Esophagus muscularis mucosa (tissue), 4 donors: Measurements from ENCODE around the gene ARHGAP4. TPM values are rescaled to one million over a fixed set of nuclear protein-coding genes. Genes with fewer than 3 reads are reported as not detected.

ENCODE experiments used
- DNase-seq: peaks from one replicate; pipeline ENCODE4 v3.0.0-alpha.2; 2017; ENCODE audit errors: extremely low spot score
- H3K27ac ChIP-seq, 4 donors: fragments of 200-600 bp; sonication (generic); replicated peaks in 1 of 4; 1 replicate in 3 of 4; 2 replicates in 1 of 4; pipeline ENCODE4 v1.5.1; 2016 to 2019; ENCODE audit warnings: mild to moderate bottlenecking in 1 of 4
- H3K27me3 ChIP-seq, 4 donors: fragments of 200-600 bp; sonication (generic); one replicate each; pipeline versions ENCODE4 v1.5.1 to v1.6.0; 2016 to 2019
- H3K36me3 ChIP-seq, 4 donors: fragments of 200-600 bp; sonication (generic); one replicate each; pipeline ENCODE4 v1.5.1; 2016 to 2019
- H3K4me1 ChIP-seq, 4 donors: fragments of 200-600 bp; sonication (generic); one replicate each; pipeline ENCODE4 v1.5.1; 2016 to 2019
- H3K4me3 ChIP-seq, 4 donors: fragments of 200-600 bp; sonication (generic); 1 replicate in 2 of 4; 2 replicates in 2 of 4; pipeline ENCODE4 v1.5.1; 2016 to 2019; ENCODE audit warnings: mild to moderate bottlenecking in 4 of 4, moderate library complexity in 1 of 4
- H3K9me3 ChIP-seq, 4 donors: fragments of 200-600 bp; sonication (generic); 1 replicate in 3 of 4; 2 replicates in 1 of 4; pipeline ENCODE4 v1.5.1; 2016 to 2019
- EP300 ChIP-seq: sonication (generic); formaldehyde crosslinking; IDR thresholded peaks from one replicate; pipeline ENCODE4 v1.6.1; 2017; ENCODE audit warnings: antibody characterized with exemption
- POLR2A ChIP-seq: fragments of 450-650 bp; IDR thresholded peaks from one replicate; pipeline ENCODE4 v1.6.1; 2017; ENCODE audit warnings: antibody characterized with exemption, moderate library complexity, mild to moderate bottlenecking, low read depth
- POLR2AphosphoS5 ChIP-seq, 2 donors: sonication (generic); formaldehyde crosslinking; IDR thresholded peaks; one replicate each; pipeline ENCODE4 v1.6.1; 2017; ENCODE audit warnings: antibody characterized with exemption in 2 of 2
- WGBS: methylation state at CpG from one replicate; pipeline ENCODE4 v1.1.5; 2018; 5-methylcytosine and 5-hydroxymethylcytosine counted together
- intact Hi-C: fragments of 100-400 bp; cut with DNase I; formaldehyde crosslinking; loops from one replicate; pipeline ENCODE4 v1.15.1; 2023
- total RNA-seq, 4 donors: library from RNA; depleted of rRNA; stranded (reverse); fragments of >200 nt; gene quantifications; one replicate each; pipeline versions ENCODE4 v1.1.0 to v1.2.1, GENCODE V29; 2016
- TF ChIP-seq, protein P1 (sequence below), 3 experiments: fragments of 200-600 bp in 2 of 3; fragments of 450-650 bp in 1 of 3; sonication (generic) in 2 of 3; IDR thresholded peaks; one replicate each; pipeline ENCODE4 v1.5.1; 2017 to 2019; ENCODE audit warnings: antibody characterized with exemption in 3 of 3, mild to moderate bottlenecking in 2 of 3, moderate library complexity in 1 of 3

ARHGAP4 gene
- total RNA-seq, 4 donors from 2014 or later: 15.9 to 22.4 (median 17.7) TPM

DNA sequence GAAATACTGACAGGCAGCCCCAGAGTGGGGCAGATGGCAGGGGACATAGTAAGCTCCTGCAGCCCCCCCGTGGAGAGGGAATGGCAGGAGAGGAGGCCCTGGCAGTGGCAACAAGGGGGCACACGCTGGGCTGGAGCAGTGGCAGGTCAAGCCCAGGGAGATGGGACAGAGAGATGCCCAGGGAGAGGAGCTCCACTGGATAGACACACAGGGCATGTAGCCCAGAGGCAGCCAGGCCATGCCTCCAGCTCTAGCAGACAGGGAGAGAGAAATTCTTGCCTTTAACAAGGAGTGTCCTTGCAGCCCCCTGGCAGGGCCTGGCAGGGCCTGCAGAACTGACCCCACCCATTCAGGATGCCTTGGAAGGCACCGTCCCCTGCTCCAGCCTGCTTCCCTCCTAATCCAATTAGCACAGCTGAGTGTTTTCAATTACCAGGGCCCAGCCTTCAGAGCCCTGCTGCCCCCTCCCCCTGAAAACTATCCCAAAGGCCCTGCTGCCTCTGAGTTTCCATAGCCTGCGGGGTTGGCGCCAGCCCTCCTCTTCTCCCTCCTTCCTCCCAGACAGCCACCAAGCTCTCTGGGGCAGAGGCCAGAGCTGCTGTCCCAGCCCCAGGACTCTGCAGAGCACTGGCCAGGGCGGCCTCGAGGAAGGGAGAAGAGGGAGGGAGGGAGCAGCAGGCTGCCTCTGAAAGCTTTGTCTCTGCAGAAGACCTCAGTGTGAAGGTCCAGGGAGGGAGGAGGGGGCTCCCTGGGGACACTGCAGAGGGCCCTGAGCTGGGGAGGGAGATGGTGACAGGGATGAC lies 52.6 kb downstream of the ARHGAP4 start:
- no peaks in the 10 kb centered on the region for H3K36me3 ChIP-seq
- no peak for TF ChIP-seq EP300
- TF ChIP-seq POLR2A: no peak
- TF ChIP-seq, protein P1, sequence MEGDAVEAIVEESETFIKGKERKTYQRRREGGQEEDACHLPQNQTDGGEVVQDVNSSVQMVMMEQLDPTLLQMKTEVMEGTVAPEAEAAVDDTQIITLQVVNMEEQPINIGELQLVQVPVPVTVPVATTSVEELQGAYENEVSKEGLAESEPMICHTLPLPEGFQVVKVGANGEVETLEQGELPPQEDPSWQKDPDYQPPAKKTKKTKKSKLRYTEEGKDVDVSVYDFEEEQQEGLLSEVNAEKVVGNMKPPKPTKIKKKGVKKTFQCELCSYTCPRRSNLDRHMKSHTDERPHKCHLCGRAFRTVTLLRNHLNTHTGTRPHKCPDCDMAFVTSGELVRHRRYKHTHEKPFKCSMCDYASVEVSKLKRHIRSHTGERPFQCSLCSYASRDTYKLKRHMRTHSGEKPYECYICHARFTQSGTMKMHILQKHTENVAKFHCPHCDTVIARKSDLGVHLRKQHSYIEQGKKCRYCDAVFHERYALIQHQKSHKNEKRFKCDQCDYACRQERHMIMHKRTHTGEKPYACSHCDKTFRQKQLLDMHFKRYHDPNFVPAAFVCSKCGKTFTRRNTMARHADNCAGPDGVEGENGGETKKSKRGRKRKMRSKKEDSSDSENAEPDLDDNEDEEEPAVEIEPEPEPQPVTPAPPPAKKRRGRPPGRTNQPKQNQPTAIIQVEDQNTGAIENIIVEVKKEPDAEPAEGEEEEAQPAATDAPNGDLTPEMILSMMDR (IDR thresholded peaks at IDR 0.05): no peak
- no peak for TF ChIP-seq POLR2AphosphoS5 (IDR thresholded peaks at IDR 0.05)
- H3K27me3 ChIP-seq: peaks cover 0 to 40% (median 4%) of the 10 kb centered on the region in 4 donors
- H3K4me1 ChIP-seq: no peaks in the 10 kb centered on the region
- H3K4me3 ChIP-seq: no peak overlapping the region
- H3K27ac ChIP-seq: no peak overlapping the region
- DNase-seq: no peak
- H3K9me3 ChIP-seq: no peaks in the 10 kb centered on the region
- intact Hi-C loops: no loop called here
- WGBS: 53% methylated on average over 7 of the region's 7 CpGs

DNA sequence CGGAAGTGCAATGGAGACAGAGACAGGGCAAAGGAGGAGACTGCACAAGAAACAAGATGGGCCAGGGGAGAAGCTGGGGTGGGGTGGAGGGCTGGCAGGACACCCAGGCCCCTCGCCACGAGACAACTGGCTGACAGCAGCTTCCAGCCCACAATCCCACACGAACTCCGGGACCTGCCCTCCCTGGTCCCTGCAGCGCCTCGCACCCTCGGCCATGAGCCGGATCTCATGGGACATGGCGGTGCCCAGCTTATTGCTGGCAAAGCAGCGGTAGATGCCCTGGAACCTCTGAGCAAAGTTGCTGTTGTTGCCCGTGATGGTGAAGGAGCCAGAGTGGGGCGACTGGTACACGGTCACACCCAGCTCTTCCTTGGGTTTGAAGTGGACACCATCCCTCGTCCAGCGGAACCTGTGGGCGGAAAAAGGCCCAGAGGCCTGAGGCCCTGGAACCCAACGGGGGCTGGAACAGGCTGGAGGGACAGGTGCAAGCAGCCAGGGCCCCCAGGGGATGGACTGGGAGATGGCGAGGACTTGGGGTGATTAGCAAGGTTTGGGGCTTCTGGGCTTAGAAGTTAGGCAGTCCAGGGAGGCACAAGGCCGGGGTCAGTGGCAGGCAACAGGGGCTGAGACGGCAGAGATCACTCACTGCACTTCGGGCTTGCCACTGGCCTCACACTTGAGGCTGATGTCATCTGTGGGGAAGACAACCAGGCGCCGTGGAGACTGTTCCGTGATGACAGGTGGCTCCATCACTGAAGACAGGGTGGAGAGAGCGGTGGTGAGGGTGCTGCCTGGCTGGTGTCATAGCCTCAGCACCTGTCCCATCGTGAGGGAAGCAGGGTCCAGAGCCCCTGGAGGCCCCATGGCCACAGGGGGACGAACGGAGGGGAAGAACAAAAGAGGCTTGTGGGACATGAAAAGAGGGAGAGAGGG lies 53.9 kb downstream of the ARHGAP4 start:
- TF ChIP-seq, protein P1 (IDR thresholded peaks at IDR 0.05): no peak
- no peak for TF ChIP-seq EP300
- no peak for TF ChIP-seq POLR2AphosphoS5 (IDR thresholded peaks at IDR 0.05)
- no peak for TF ChIP-seq POLR2A
- intact Hi-C loops: no loop called here
- Histone ChIP-seq H3K9me3 (no peaks in the 10 kb centered on the region), H3K4me1 (no peaks in the 10 kb centered on the region), H3K4me3 (no peak overlapping the region), H3K27me3 (peaks cover 0 to 29% (median 4%) of the 10 kb centered on the region in 4 donors), H3K27ac (no peak overlapping the region), H3K36me3 (no peaks in the 10 kb centered on the region)
- WGBS: 83% methylated on average over 25 of the region's 29 CpGs
- DNase-seq: no peak

DNA sequence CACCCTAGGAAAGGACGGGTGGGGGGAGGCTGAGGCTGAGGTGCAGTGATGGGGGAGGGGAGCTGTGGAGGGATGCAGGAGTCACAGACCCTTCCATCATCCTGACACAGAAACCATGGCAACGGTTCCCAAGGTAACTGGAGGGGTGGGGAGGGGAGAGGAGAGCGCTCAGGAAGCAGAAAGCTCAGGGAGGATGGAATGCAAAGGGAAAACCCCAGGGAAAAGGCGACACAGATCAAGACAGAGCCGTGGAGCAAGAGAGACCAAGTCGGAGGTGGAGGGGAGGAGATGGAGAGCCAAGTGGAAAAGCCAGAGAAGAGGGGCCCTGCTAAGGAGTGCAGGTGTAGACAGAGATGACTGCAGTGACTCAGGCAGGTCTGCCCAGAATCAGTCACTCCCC lies 54.6 kb downstream of the ARHGAP4 start:
- intact Hi-C loops: no loop called here
- H3K9me3 ChIP-seq: no peaks in the 10 kb centered on the region
- H3K4me1 ChIP-seq: no peaks in the 10 kb centered on the region
- TF ChIP-seq EP300 (no peak), POLR2A (no peak)
- peaks cover 0 to 24% (median 4%) of the 10 kb centered on the region in 4 donors for H3K27me3 ChIP-seq
- H3K4me3 ChIP-seq: no peak overlapping the region
- no peak for DNase-seq
- H3K27ac ChIP-seq: no peak overlapping the region
- 45% methylated on average over 6 of the region's 6 CpGs for WGBS
- no peaks in the 10 kb centered on the region for H3K36me3 ChIP-seq

DNA sequence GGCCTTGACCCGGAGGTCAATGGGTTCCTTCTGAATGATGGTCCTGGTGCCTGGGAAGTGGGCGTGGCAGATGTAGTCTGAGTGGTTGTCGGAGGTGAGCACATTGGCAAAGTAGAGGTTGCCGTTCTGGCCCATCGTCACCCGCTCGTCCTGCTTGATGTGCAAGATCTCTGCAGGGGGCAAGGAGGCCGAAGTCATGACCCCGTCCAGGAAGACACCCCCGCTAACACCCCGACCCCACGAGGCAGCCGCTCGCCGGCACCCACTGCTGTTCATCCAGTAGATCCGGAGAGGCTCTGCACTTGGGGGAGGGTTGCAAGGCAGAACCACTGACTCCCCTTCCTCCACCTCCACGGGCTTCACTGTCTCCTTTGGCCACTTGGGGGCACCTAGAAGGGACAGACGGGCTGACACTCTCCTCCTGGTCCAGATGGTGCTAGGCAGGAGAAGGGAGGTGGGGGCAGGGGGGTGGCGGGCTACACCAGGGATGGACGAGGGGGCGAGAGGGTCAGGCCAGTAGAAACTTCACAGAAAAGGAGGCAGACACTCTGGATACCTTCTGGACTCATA lies 55.2 kb downstream of the ARHGAP4 start:
- DNase-seq: no peak
- intact Hi-C loops: no loop called here
- Histone ChIP-seq H3K27me3 (peaks cover 0 to 18% (median 3%) of the 10 kb centered on the region in 4 donors), H3K36me3 (no peaks in the 10 kb centered on the region), H3K27ac (no peak overlapping the region), H3K4me3 (no peak overlapping the region), H3K9me3 (no peaks in the 10 kb centered on the region), H3K4me1 (no peaks in the 10 kb centered on the region)
- WGBS: 43% methylated on average over 20 of the region's 21 CpGs
- no peak for TF ChIP-seq EP300
- no peak for TF ChIP-seq POLR2AphosphoS5 (IDR thresholded peaks at IDR 0.05)
- no peak for TF ChIP-seq POLR2A
- TF ChIP-seq, protein P1 (IDR thresholded peaks at IDR 0.05): no peak

DNA sequence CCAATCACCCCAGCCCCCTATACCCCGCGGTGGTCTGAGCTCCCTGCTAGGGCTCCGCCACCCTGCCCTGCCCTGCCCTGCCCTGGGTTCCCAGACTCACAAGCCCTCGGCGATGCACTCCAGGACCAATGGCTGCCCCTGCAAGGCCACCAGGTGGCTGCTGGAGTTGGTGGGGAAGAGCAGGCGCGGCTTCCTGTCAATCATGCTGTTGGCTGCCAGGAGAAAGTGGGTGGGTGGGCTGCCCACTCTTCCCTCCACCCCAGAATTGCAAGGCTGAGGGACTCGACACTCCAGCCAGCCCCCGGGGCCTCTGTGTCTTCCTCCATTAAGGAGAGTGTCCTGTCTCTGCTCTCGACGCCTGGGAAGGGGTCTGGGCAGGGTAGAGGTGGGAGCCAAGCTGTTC lies 55.8 kb downstream of the ARHGAP4 start:
- TF ChIP-seq, protein P1 (IDR thresholded peaks at IDR 0.05): no peak
- TF ChIP-seq EP300 (no peak), POLR2A (no peak), POLR2AphosphoS5 (IDR thresholded peaks at IDR 0.05) (no peak)
- intact Hi-C loops: no loop called here
- Histone ChIP-seq H3K27me3 (peaks cover 0 to 15% (median under 1%) of the 10 kb centered on the region in 4 donors), H3K4me3 (no peak overlapping the region), H3K9me3 (no peaks in the 10 kb centered on the region), H3K36me3 (peaks cover 0 to 3% (median 0%) of the 10 kb centered on the region in 4 donors), H3K27ac (no peak overlapping the region), H3K4me1 (no peaks in the 10 kb centered on the region)
- DNase-seq: no peak
- 83% methylated on average over 11 of the region's 11 CpGs for WGBS
